MM.1S (cell line): ENCODE data around the gene MYO5C.
A peak's percentile ranks its signal among the peaks of the same experiment; 100 is the strongest.

Experiments
- DNase-seq: peaks from one replicate; pipeline ENCODE4 v3.0.0-alpha.2; 2015
- H2AFZ ChIP-seq: fragments of 300-600 bp; sonication (generic); 2 replicates; pipeline ENCODE4 v1.6.0; 2016; ENCODE audit warnings: antibody characterized with exemption, low read length
- H3F3A ChIP-seq: fragments of 300-600 bp; sonication (generic); 2 replicates; pipeline ENCODE4 v1.6.1; 2016; ENCODE audit warnings: mild to moderate bottlenecking, antibody characterized with exemption, low read length, moderate library complexity, mixed read lengths; ENCODE audit not compliant: insufficient read depth
- H3K27ac ChIP-seq: fragments of 300-600 bp; sonication (generic); 2 replicates; pipeline ENCODE4 v1.5.1; 2016; ENCODE audit warnings: mild to moderate bottlenecking, low read length
- H3K27me3 ChIP-seq: fragments of 300-600 bp; sonication (generic); replicated peaks from 2 replicates; pipeline ENCODE4 v1.6.0; 2016; ENCODE audit warnings: low read length; ENCODE audit not compliant: insufficient read depth
- H3K36me3 ChIP-seq: fragments of 300-600 bp; sonication (generic); replicated peaks from 2 replicates; pipeline ENCODE4 v1.6.1; 2016; ENCODE audit warnings: mild to moderate bottlenecking, low read length, mixed read lengths; ENCODE audit not compliant: insufficient read depth
- H3K4me1 ChIP-seq: fragments of 300-600 bp; sonication (generic); 2 replicates; pipeline ENCODE4 v1.6.1; 2016; ENCODE audit warnings: low read length, mixed read lengths
- H3K4me2 ChIP-seq: fragments of 300-600 bp; sonication (generic); 2 replicates; pipeline ENCODE4 v1.6.0; 2016; ENCODE audit warnings: low read depth, low read length
- H3K4me3 ChIP-seq: fragments of 300-600 bp; sonication (generic); 2 replicates; pipeline ENCODE4 v1.5.1; 2016; ENCODE audit warnings: low read length, mixed read lengths
- H3K79me2 ChIP-seq: fragments of 300-600 bp; sonication (generic); 2 replicates; pipeline ENCODE4 v1.6.1; 2016; ENCODE audit warnings: mixed run types, low read length, mixed read lengths
- H3K9ac ChIP-seq: fragments of 300-600 bp; sonication (generic); 2 replicates; pipeline ENCODE4 v1.6.1; 2016; ENCODE audit warnings: low read length, mixed read lengths
- H3K9me2 ChIP-seq: fragments of 300-600 bp; sonication (generic); replicated peaks from 2 replicates; pipeline ENCODE4 v1.6.1; 2016; ENCODE audit warnings: mild to moderate bottlenecking, low read length, mixed read lengths; ENCODE audit not compliant: insufficient read depth
- H3K9me3 ChIP-seq: fragments of 300-600 bp; sonication (generic); replicated peaks from 2 replicates; pipeline ENCODE4 v1.6.1; 2016; ENCODE audit warnings: mild to moderate bottlenecking, low read length, mixed read lengths; ENCODE audit not compliant: insufficient read depth
- H4K20me1 ChIP-seq: fragments of 300-600 bp; sonication (generic); 2 replicates; pipeline ENCODE4 v1.6.1; 2016; ENCODE audit warnings: mild to moderate bottlenecking, low read length, moderate library complexity, mixed read lengths; ENCODE audit not compliant: insufficient read depth
- EZH2 ChIP-seq: fragments of 300-600 bp; sonication (generic); optimal IDR thresholded peaks from 2 replicates; pipeline ENCODE3; 2017; ENCODE audit warnings: low read depth, mild to moderate bottlenecking, antibody characterized with exemption, low read length, mixed read lengths
- EZH2phosphoT487 ChIP-seq: fragments of 300-600 bp; sonication (generic); IDR thresholded peaks from 2 replicates; pipeline ENCODE4 v1.6.1; 2018; ENCODE audit warnings: antibody characterized with exemption, low read length
- TF ChIP-seq, protein P1 (sequence below): fragments of 300-600 bp; sonication (generic); IDR thresholded peaks from 2 replicates; pipeline ENCODE4 v1.5.1; 2016; ENCODE audit warnings: antibody characterized with exemption, low read length, mixed read lengths

The MYO5C gene

DNA sequence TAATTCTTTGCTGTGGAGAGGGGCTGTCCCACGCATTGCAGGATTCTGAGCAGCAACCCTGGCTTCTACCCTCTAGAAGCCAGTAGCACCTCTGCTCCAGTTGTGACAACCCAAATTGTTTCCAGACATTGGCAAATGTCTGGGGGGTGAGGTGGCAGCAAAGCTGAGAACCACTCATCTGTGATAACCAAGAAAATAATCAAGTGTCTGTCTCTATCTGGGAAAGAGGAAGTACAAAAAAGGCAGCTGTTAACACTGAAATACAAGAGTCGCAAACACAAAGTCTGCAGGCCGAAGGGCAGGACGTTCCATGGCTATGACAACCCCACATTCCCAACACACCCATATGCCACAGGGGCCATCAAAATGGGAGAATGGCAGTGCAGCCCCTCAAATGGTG is 62.2 kb downstream of the MYO5C start:
- no peaks in the 10 kb centered on the region for H3K9me3 ChIP-seq
- no peak overlapping the region for H2AFZ ChIP-seq
- H3K9me2 ChIP-seq: no peaks in the 10 kb centered on the region
- H3K79me2 ChIP-seq: no peaks in the 10 kb centered on the region
- H4K20me1 ChIP-seq: no peaks in the 10 kb centered on the region
- no peak overlapping the region for H3K27ac ChIP-seq
- no peaks in the 10 kb centered on the region for H3K36me3 ChIP-seq
- TF ChIP-seq EZH2: no peak
- no peak for TF ChIP-seq EZH2phosphoT487
- TF ChIP-seq, protein P1, sequence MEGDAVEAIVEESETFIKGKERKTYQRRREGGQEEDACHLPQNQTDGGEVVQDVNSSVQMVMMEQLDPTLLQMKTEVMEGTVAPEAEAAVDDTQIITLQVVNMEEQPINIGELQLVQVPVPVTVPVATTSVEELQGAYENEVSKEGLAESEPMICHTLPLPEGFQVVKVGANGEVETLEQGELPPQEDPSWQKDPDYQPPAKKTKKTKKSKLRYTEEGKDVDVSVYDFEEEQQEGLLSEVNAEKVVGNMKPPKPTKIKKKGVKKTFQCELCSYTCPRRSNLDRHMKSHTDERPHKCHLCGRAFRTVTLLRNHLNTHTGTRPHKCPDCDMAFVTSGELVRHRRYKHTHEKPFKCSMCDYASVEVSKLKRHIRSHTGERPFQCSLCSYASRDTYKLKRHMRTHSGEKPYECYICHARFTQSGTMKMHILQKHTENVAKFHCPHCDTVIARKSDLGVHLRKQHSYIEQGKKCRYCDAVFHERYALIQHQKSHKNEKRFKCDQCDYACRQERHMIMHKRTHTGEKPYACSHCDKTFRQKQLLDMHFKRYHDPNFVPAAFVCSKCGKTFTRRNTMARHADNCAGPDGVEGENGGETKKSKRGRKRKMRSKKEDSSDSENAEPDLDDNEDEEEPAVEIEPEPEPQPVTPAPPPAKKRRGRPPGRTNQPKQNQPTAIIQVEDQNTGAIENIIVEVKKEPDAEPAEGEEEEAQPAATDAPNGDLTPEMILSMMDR: no peak
- no peak overlapping the region for H3K4me3 ChIP-seq
- no peaks in the 10 kb centered on the region for H3K4me1 ChIP-seq
- 0 out of 2 replicates have a peak, but pooled peaks cover 4% of the 10 kb centered on the region for H3F3A ChIP-seq
- H3K9ac ChIP-seq: no peak overlapping the region
- H3K27me3 ChIP-seq: no peaks in the 10 kb centered on the region
- H3K4me2 ChIP-seq: no peak overlapping the region
- no peak for DNase-seq

DNA sequence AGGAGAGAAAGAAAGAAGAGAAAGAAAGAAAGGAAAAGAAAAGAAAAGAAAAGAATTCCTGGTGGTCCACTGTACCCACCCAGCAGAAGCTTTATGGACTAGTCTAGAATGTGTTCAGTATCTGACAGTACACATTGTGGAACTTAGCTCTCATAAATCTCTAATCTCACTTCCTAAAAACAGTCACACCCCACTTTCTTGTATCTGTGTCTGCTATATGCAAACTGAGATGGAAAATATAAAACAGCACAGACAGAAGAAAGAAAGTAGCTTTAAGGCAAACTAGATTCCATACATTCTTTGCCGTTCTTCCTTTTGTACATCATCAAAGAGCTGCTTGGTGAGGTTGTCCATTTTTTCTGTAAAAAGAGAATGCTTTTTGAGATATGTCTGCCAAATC is 63.3 kb downstream of the MYO5C start:
- TF ChIP-seq EZH2phosphoT487 (no peak), EZH2 (no peak)
- TF ChIP-seq, protein P1: no peak
- no peak overlapping the region for H3K9ac ChIP-seq
- no peaks in the 10 kb centered on the region for H4K20me1 ChIP-seq
- no peaks in the 10 kb centered on the region for H3K79me2 ChIP-seq
- no peak overlapping the region for H2AFZ ChIP-seq
- no peak overlapping the region for H3K4me2 ChIP-seq
- H3K36me3 ChIP-seq: no peaks in the 10 kb centered on the region
- DNase-seq: no peak
- 0 out of 2 replicates have a peak, but pooled peaks cover 5% of the 10 kb centered on the region for H3F3A ChIP-seq
- H3K27ac ChIP-seq: peak overlapping the region; percentile 0; the same call in 1 of the 2 replicates
- no peaks in the 10 kb centered on the region for H3K9me2 ChIP-seq
- no peak overlapping the region for H3K4me3 ChIP-seq
- H3K27me3 ChIP-seq: no peaks in the 10 kb centered on the region
- no peaks in the 10 kb centered on the region for H3K9me3 ChIP-seq
- no peaks in the 10 kb centered on the region for H3K4me1 ChIP-seq

DNA sequence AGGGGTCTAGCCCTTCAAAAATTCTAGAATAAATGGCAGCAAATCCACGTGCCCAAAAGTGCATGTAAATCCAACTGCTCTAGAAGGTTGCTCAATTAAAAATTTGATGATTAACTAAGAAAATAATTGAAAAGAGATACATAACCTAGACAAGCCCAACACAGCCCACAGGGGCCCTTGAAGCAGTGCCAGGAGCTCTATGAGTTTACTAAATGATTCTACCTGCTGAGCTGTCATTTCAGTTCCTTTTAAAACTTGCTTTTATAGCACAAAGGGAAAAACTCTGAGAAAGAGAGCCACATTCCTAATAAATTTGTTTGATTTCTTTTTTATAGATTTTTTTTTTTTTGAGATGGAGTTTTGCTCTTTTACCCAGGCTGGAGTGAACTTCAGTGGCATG is 65.5 kb downstream of the MYO5C start:
- Histone ChIP-seq H4K20me1 (no peaks in the 10 kb centered on the region), H3K9ac (no peak overlapping the region), H3K9me3 (no peaks in the 10 kb centered on the region), H3K9me2 (no peaks in the 10 kb centered on the region), H3K36me3 (no peaks in the 10 kb centered on the region), H3F3A (0 out of 2 replicates have a peak, but pooled peaks cover 5% of the 10 kb centered on the region), H3K4me1 (no peaks in the 10 kb centered on the region), H2AFZ (no peak overlapping the region), H3K4me2 (no peak overlapping the region), H3K79me2 (no peaks in the 10 kb centered on the region), H3K4me3 (no peak overlapping the region), H3K27ac (no peak overlapping the region), H3K27me3 (no peaks in the 10 kb centered on the region)
- DNase-seq: no peak
- TF ChIP-seq, protein P1: no peak
- TF ChIP-seq EZH2phosphoT487: no peak
- no peak for TF ChIP-seq EZH2
